ENCODE measurements around the gene RAB20. TPM values are rescaled to one million over a fixed set of nuclear protein-coding genes. Genes with fewer than 3 reads are reported as not detected.

Gene RAB20
- total and polyA plus RNA-seq, 2 experiments from 2014 or later, result 28.3 to 37.4 TPM

- no peaks in the 10 kb centered on the region for H3K79me2 ChIP-seq
- H2AFZ ChIP-seq, result no peak overlapping the region
- H3K4me1 ChIP-seq (ENCODE audit: insufficient read depth), result peaks cover 16% of the 10 kb centered on the region
- H3K4me2 ChIP-seq, result no peak overlapping the region
- H3K4me3 ChIP-seq, result no peak overlapping the region
- H3K27me3 ChIP-seq, result no peaks in the 10 kb centered on the region
- 92% methylated on average over 12 of the region's 12 CpGs for WGBS (ENCODE audit: low lambda C conversion rate, missing lambda C conversion rate)
- H3K36me3 ChIP-seq (replicated peaks; ENCODE audit: insufficient read depth, low read depth), result no peaks in the 10 kb centered on the region
- no peak for DNase-seq (ENCODE audit: low spot score)
- no peak for TF ChIP-seq EZH2phosphoT487 (IDR thresholded peaks at IDR 0.05; ENCODE audit: low read depth, severe bottlenecking, unreplicated experiment)
- TF ChIP-seq CTCF (IDR thresholded peaks at IDR 0.05; ENCODE audit: poor library complexity), result no peak
- no peak for TF ChIP-seq EZH2 (IDR thresholded peaks at IDR 0.05; ENCODE audit: borderline replicate concordance)
- H3K9me2 ChIP-seq (replicated peaks; ENCODE audit: insufficient read depth), result no peaks in the 10 kb centered on the region
- no peak overlapping the region for H3K27ac ChIP-seq
- no peaks in the 10 kb centered on the region for H4K20me1 ChIP-seq (ENCODE audit: insufficient read depth, poor library complexity, severe bottlenecking)
- no peaks in the 10 kb centered on the region for H3K9me3 ChIP-seq (ENCODE audit: low read depth)
These were observed 45.0 kb downstream of the RAB20 start for GRCh38 chr13:110516500-110516899.

- Histone ChIP-seq H3K4me3 (no peak overlapping the region), H3K9me2 (replicated peaks; ENCODE audit: insufficient read depth) (no peaks in the 10 kb centered on the region), H3K27me3 (no peaks in the 10 kb centered on the region), H3K27ac (no peak overlapping the region), H3K9me3 (ENCODE audit: low read depth) (no peaks in the 10 kb centered on the region), H3K4me1 (ENCODE audit: insufficient read depth) (peaks cover 14% of the 10 kb centered on the region), H4K20me1 (ENCODE audit: insufficient read depth, poor library complexity, severe bottlenecking) (no peaks in the 10 kb centered on the region), H2AFZ (no peak overlapping the region), H3K36me3 (replicated peaks; ENCODE audit: insufficient read depth, low read depth) (no peaks in the 10 kb centered on the region), H3K79me2 (no peaks in the 10 kb centered on the region), H3K4me2 (no peak overlapping the region)
- no peak for DNase-seq (ENCODE audit: low spot score)
- TF ChIP-seq CTCF (IDR thresholded peaks at IDR 0.05; ENCODE audit: poor library complexity), result no peak
- no peak for TF ChIP-seq EZH2 (IDR thresholded peaks at IDR 0.05; ENCODE audit: borderline replicate concordance)
- no peak for TF ChIP-seq EZH2phosphoT487 (IDR thresholded peaks at IDR 0.05; ENCODE audit: low read depth, severe bottlenecking, unreplicated experiment)
- WGBS (ENCODE audit: low lambda C conversion rate, missing lambda C conversion rate), result 91% methylated on average over 17 of the region's 17 CpGs
These were observed 49.3 kb downstream of the RAB20 start for GRCh38 chr13:110512198-110512740.

- TF ChIP-seq EZH2 (IDR thresholded peaks at IDR 0.05; ENCODE audit: borderline replicate concordance), result no peak
- TF ChIP-seq EZH2phosphoT487 (IDR thresholded peaks at IDR 0.05; ENCODE audit: low read depth, severe bottlenecking, unreplicated experiment), result no peak
- no peak for TF ChIP-seq CTCF (IDR thresholded peaks at IDR 0.05; ENCODE audit: poor library complexity)
- Histone ChIP-seq H3K27me3 (no peaks in the 10 kb centered on the region), H3K27ac (no peak overlapping the region), H3K9me2 (replicated peaks; ENCODE audit: insufficient read depth) (no peaks in the 10 kb centered on the region), H3K4me3 (no peak overlapping the region), H3K79me2 (no peaks in the 10 kb centered on the region), H2AFZ (no peak overlapping the region), H3K4me2 (no peak overlapping the region), H3K4me1 (ENCODE audit: insufficient read depth) (peaks cover 15% of the 10 kb centered on the region), H4K20me1 (ENCODE audit: insufficient read depth, poor library complexity, severe bottlenecking) (no peaks in the 10 kb centered on the region), H3K9me3 (ENCODE audit: low read depth) (no peaks in the 10 kb centered on the region), H3K36me3 (replicated peaks; ENCODE audit: insufficient read depth, low read depth) (no peaks in the 10 kb centered on the region)
- DNase-seq (ENCODE audit: low spot score), result no peak
- WGBS (ENCODE audit: low lambda C conversion rate, missing lambda C conversion rate), result 95% methylated on average over 30 of the region's 31 CpGs
These were observed 49.9 kb downstream of the RAB20 start for GRCh38 chr13:110511509-110512181.

Measured in hepatocyte (in vitro differentiated cells).